ENCODE results near the gene PLEKHA1. TPM values are rescaled to one million over a fixed set of nuclear protein-coding genes. Genes with fewer than 3 reads are reported as not detected.

PLEKHA1 gene
- total and polyA plus RNA-seq, 2 experiments from 2014 or later: 25.8 to 36.6 TPM

DNA sequence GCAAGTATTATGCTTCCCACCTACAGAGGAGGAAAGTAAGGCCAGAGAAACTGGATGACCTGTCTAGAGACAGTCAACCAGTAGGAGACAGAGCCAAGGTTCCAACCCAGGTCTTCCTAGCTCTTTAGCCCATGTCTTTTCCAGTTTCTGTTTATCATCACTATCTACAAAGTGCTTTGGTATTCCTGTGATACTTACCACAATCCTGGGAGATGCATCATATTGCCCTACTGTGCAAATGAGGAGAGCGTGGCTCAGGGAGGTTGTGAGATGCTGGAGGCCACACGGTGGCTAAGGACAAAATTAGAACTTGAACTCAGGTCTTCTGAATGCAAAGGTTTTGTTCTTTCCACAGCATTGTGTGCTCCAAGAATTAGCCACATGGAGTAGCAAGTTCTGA is 11.2 kb upstream of the PLEKHA1 start:
- Mint-ChIP-seq H3K9me3 (peaks cover 13% of the 10 kb centered on the region; the same call in 2 of the 3 replicates), H3K27ac (no peak overlapping the region), H3K4me1 (peaks cover 9% of the 10 kb centered on the region), H3K27me3 (ENCODE audit: insufficient read depth, low read depth, poor library complexity) (peaks cover 2% of the 10 kb centered on the region), H3K36me3 (ENCODE audit: low read depth) (peaks cover 6% of the 10 kb centered on the region; the same call in 2 of the 3 replicates), H3K4me3 (no peak overlapping the region)
- no peak overlapping the region for H3K4me2 ChIP-seq
- no peak overlapping the region for H2AFZ ChIP-seq
- H3K4me1 ChIP-seq (ENCODE audit: insufficient read depth): no peaks in the 10 kb centered on the region
- no peaks in the 10 kb centered on the region for H4K20me1 ChIP-seq (replicated peaks; ENCODE audit: insufficient read depth)
- no peaks in the 10 kb centered on the region for H3K27me3 ChIP-seq (ENCODE audit: insufficient read depth)
- 0 out of 2 replicates have a peak, but pooled peaks cover 2% of the 10 kb centered on the region for H3K9me2 ChIP-seq (ENCODE audit: insufficient read depth)
- H3F3A ChIP-seq (replicated peaks; ENCODE audit: low read depth): no peaks in the 10 kb centered on the region
- H3K79me2 ChIP-seq (replicated peaks; ENCODE audit: insufficient read depth): no peaks in the 10 kb centered on the region
- H3K27ac ChIP-seq (ENCODE audit: low read depth): no peak overlapping the region
- no peak overlapping the region for H3K4me3 ChIP-seq
- no peak for ATAC-seq
- DNase-seq (ENCODE audit: low spot score): no peak
- no peaks in the 10 kb centered on the region for H3K36me3 ChIP-seq (ENCODE audit: insufficient read depth)
- TF ChIP-seq JUNB (IDR thresholded peaks at IDR 0.05; ENCODE audit: unreplicated experiment) (no peak), EZH2phosphoT487 (IDR thresholded peaks at IDR 0.05; ENCODE audit: unreplicated experiment) (no peak), STAT1 (IDR thresholded peaks at IDR 0.05; ENCODE audit: unreplicated experiment) (no peak), EZH2 (IDR thresholded peaks at IDR 0.05; ENCODE audit: low read depth, unreplicated experiment) (no peak), CREB1 (CRISPR knock-in tag; IDR thresholded peaks at IDR 0.05; ENCODE audit: low read depth) (no peak), POLR2AphosphoS5 (IDR thresholded peaks at IDR 0.05; ENCODE audit: low read depth) (no peak), ZNF331 (CRISPR knock-in tag; IDR thresholded peaks at IDR 0.05; ENCODE audit: low read depth) (no peak), NANOG (IDR thresholded peaks at IDR 0.05; ENCODE audit: borderline replicate concordance) (no peak), ZNF114 (CRISPR knock-in tag; IDR thresholded peaks at IDR 0.05) (no peak)
- TF ChIP-seq, protein P1, sequence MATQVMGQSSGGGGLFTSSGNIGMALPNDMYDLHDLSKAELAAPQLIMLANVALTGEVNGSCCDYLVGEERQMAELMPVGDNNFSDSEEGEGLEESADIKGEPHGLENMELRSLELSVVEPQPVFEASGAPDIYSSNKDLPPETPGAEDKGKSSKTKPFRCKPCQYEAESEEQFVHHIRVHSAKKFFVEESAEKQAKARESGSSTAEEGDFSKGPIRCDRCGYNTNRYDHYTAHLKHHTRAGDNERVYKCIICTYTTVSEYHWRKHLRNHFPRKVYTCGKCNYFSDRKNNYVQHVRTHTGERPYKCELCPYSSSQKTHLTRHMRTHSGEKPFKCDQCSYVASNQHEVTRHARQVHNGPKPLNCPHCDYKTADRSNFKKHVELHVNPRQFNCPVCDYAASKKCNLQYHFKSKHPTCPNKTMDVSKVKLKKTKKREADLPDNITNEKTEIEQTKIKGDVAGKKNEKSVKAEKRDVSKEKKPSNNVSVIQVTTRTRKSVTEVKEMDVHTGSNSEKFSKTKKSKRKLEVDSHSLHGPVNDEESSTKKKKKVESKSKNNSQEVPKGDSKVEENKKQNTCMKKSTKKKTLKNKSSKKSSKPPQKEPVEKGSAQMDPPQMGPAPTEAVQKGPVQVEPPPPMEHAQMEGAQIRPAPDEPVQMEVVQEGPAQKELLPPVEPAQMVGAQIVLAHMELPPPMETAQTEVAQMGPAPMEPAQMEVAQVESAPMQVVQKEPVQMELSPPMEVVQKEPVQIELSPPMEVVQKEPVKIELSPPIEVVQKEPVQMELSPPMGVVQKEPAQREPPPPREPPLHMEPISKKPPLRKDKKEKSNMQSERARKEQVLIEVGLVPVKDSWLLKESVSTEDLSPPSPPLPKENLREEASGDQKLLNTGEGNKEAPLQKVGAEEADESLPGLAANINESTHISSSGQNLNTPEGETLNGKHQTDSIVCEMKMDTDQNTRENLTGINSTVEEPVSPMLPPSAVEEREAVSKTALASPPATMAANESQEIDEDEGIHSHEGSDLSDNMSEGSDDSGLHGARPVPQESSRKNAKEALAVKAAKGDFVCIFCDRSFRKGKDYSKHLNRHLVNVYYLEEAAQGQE (IDR thresholded peaks at IDR 0.05; ENCODE audit: unreplicated experiment): no peak
- TF ChIP-seq, protein P2, sequence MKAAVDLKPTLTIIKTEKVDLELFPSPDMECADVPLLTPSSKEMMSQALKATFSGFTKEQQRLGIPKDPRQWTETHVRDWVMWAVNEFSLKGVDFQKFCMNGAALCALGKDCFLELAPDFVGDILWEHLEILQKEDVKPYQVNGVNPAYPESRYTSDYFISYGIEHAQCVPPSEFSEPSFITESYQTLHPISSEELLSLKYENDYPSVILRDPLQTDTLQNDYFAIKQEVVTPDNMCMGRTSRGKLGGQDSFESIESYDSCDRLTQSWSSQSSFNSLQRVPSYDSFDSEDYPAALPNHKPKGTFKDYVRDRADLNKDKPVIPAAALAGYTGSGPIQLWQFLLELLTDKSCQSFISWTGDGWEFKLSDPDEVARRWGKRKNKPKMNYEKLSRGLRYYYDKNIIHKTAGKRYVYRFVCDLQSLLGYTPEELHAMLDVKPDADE (IDR thresholded peaks at IDR 0.05): no peak
- TF ChIP-seq, protein P3, sequence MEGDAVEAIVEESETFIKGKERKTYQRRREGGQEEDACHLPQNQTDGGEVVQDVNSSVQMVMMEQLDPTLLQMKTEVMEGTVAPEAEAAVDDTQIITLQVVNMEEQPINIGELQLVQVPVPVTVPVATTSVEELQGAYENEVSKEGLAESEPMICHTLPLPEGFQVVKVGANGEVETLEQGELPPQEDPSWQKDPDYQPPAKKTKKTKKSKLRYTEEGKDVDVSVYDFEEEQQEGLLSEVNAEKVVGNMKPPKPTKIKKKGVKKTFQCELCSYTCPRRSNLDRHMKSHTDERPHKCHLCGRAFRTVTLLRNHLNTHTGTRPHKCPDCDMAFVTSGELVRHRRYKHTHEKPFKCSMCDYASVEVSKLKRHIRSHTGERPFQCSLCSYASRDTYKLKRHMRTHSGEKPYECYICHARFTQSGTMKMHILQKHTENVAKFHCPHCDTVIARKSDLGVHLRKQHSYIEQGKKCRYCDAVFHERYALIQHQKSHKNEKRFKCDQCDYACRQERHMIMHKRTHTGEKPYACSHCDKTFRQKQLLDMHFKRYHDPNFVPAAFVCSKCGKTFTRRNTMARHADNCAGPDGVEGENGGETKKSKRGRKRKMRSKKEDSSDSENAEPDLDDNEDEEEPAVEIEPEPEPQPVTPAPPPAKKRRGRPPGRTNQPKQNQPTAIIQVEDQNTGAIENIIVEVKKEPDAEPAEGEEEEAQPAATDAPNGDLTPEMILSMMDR (conservative IDR thresholded peaks at IDR 0.05; ENCODE audit: low read depth in 2 of 2): no peak
- TF ChIP-seq, protein P4, sequence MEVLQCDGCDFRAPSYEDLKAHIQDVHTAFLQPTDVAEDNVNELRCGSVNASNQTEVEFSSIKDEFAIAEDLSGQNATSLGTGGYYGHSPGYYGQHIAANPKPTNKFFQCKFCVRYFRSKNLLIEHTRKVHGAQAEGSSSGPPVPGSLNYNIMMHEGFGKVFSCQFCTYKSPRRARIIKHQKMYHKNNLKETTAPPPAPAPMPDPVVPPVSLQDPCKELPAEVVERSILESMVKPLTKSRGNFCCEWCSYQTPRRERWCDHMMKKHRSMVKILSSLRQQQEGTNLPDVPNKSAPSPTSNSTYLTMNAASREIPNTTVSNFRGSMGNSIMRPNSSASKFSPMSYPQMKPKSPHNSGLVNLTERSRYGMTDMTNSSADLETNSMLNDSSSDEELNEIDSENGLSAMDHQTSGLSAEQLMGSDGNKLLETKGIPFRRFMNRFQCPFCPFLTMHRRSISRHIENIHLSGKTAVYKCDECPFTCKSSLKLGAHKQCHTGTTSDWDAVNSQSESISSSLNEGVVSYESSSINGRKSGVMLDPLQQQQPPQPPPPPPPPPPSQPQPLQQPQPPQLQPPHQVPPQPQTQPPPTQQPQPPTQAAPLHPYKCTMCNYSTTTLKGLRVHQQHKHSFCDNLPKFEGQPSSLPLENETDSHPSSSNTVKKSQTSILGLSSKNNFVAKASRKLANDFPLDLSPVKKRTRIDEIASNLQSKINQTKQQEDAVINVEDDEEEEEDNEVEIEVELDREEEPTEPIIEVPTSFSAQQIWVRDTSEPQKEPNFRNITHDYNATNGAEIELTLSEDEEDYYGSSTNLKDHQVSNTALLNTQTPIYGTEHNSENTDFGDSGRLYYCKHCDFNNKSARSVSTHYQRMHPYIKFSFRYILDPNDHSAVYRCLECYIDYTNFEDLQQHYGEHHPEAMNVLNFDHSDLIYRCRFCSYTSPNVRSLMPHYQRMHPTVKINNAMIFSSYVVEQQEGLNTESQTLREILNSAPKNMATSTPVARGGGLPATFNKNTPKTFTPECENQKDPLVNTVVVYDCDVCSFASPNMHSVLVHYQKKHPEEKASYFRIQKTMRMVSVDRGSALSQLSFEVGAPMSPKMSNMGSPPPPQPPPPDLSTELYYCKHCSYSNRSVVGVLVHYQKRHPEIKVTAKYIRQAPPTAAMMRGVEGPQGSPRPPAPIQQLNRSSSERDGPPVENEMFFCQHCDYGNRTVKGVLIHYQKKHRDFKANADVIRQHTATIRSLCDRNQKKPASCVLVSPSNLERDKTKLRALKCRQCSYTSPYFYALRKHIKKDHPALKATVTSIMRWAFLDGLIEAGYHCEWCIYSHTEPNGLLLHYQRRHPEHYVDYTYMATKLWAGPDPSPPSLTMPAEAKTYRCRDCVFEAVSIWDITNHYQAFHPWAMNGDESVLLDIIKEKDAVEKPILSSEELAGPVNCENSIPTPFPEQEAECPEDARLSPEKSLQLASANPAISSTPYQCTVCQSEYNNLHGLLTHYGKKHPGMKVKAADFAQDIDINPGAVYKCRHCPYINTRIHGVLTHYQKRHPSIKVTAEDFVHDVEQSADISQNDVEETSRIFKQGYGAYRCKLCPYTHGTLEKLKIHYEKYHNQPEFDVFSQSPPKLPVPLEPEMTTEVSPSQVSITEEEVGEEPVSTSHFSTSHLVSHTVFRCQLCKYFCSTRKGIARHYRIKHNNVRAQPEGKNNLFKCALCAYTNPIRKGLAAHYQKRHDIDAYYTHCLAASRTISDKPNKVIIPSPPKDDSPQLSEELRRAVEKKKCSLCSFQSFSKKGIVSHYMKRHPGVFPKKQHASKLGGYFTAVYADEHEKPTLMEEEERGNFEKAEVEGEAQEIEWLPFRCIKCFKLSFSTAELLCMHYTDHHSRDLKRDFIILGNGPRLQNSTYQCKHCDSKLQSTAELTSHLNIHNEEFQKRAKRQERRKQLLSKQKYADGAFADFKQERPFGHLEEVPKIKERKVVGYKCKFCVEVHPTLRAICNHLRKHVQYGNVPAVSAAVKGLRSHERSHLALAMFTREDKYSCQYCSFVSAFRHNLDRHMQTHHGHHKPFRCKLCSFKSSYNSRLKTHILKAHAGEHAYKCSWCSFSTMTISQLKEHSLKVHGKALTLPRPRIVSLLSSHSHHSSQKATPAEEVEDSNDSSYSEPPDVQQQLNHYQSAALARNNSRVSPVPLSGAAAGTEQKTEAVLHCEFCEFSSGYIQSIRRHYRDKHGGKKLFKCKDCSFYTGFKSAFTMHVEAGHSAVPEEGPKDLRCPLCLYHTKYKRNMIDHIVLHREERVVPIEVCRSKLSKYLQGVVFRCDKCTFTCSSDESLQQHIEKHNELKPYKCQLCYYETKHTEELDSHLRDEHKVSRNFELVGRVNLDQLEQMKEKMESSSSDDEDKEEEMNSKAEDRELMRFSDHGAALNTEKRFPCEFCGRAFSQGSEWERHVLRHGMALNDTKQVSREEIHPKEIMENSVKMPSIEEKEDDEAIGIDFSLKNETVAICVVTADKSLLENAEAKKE (CRISPR knock-in tag; IDR thresholded peaks at IDR 0.05): no peak
